HEK293T (cell line): ENCODE measurements around the gene DDN.

Experiments
- CTCF ChIA-PET: fragments of 350-600 bp; formaldehyde crosslinking; extraction: SDS; loops from one replicate; lab custom pipeline; 2021; ENCODE audit warnings: antibody characterized with exemption, inconsistent platforms; lab: Yijun Ruan, JAX
- POLR2A ChIA-PET: fragments of 350-600 bp; formaldehyde crosslinking; extraction: SDS; loops from one replicate; lab custom pipeline; 2020; ENCODE audit warnings: antibody characterized with exemption, inconsistent platforms; lab: Yijun Ruan, JAX
- DNase-seq: peaks from one replicate; pipeline ENCODE4 v3.0.0; 2012; ENCODE audit warnings: mixed read lengths; ENCODE audit errors: extremely low spot score
- ARNT ChIP-seq: fragments of 450-650 bp; IDR thresholded peaks from 2 replicates; pipeline ENCODE4 v1.6.1; 2017; ENCODE audit warnings: mild to moderate bottlenecking
- BHLHE40 ChIP-seq: fragments of 450-650 bp; IDR thresholded peaks from 2 replicates; pipeline ENCODE4 v1.6.1; 2016; ENCODE audit warnings: mild to moderate bottlenecking, moderate library complexity, borderline replicate concordance
- CTBP1 ChIP-seq: fragments of 450-650 bp; IDR thresholded peaks from 2 replicates; pipeline ENCODE4 v1.6.1; 2016; ENCODE audit warnings: borderline replicate concordance
- ELF4 ChIP-seq: fragments of 450-650 bp; IDR thresholded peaks from 2 replicates; pipeline ENCODE4 v1.6.1; 2017; ENCODE audit warnings: antibody characterized with exemption
- FOXA1 ChIP-seq: fragments of 450-650 bp; IDR thresholded peaks from 2 replicates; pipeline ENCODE4 v1.6.1; 2016; ENCODE audit warnings: mild to moderate bottlenecking
- FOXK2 ChIP-seq: fragments of 450-650 bp; IDR thresholded peaks from 2 replicates; pipeline ENCODE4 v1.6.1; 2016; ENCODE audit warnings: mild to moderate bottlenecking
- FOXM1 ChIP-seq: fragments of 450-650 bp; IDR thresholded peaks from 2 replicates; pipeline ENCODE4 v1.6.1; 2017; ENCODE audit warnings: mild to moderate bottlenecking, borderline replicate concordance
- HDGF ChIP-seq: fragments of 450-650 bp; IDR thresholded peaks from 2 replicates; pipeline ENCODE4 v1.6.1; 2017; ENCODE audit warnings: antibody characterized with exemption, borderline replicate concordance
- L3MBTL2 ChIP-seq: fragments of 450-650 bp; conservative IDR thresholded peaks from 2 replicates; pipeline ENCODE4 v1.6.1; 2016; ENCODE audit warnings: mild to moderate bottlenecking
- LEF1 ChIP-seq: fragments of 450-650 bp; IDR thresholded peaks from 2 replicates; pipeline ENCODE4 v1.6.1; 2017; ENCODE audit warnings: mild to moderate bottlenecking, borderline replicate concordance
- NFRKB ChIP-seq: fragments of 450-650 bp; IDR thresholded peaks from 2 replicates; pipeline ENCODE4 v1.6.1; 2016; ENCODE audit warnings: mild to moderate bottlenecking, moderate library complexity
- PKNOX1 ChIP-seq: fragments of 450-650 bp; IDR thresholded peaks from 2 replicates; pipeline ENCODE4 v1.6.1; 2016
- SP1 ChIP-seq: fragments of 450-650 bp; IDR thresholded peaks from 2 replicates; pipeline ENCODE4 v1.6.1; 2017
- SUZ12 ChIP-seq: fragments of 450-650 bp; IDR thresholded peaks from 2 replicates; pipeline ENCODE4 v1.6.1; 2016; ENCODE audit warnings: mild to moderate bottlenecking
- TARDBP ChIP-seq: fragments of 450-650 bp; IDR thresholded peaks from 2 replicates; pipeline ENCODE4 v1.6.1; 2016
- ZNF384 ChIP-seq: fragments of 450-650 bp; IDR thresholded peaks from 2 replicates; pipeline ENCODE4 v1.6.1; 2016

Gene DDN

GRCh38 chr12:49041881-49042484 lies 42.8 kb upstream of the DDN start:
- DNase-seq: no peak
- ChIA-PET CTCF (no interaction called here), POLR2A (interaction anchor here (0.6 kb wide), 1 partner anchor 8 kb away, joined by 3 read pairs; no protein-coding TSS in a partner anchor)
- no peak for TF ChIP-seq ZNF384
- TF ChIP-seq LEF1: no peak
- TF ChIP-seq ARNT: no peak
- TF ChIP-seq TARDBP: no peak
- TF ChIP-seq NFRKB: no peak
- TF ChIP-seq PKNOX1: no peak
- TF ChIP-seq HDGF: no peak
- no peak for TF ChIP-seq SUZ12
- TF ChIP-seq FOXM1: no peak
- no peak for TF ChIP-seq BHLHE40
- no peak for TF ChIP-seq L3MBTL2
- no peak for TF ChIP-seq ELF4

DNA sequence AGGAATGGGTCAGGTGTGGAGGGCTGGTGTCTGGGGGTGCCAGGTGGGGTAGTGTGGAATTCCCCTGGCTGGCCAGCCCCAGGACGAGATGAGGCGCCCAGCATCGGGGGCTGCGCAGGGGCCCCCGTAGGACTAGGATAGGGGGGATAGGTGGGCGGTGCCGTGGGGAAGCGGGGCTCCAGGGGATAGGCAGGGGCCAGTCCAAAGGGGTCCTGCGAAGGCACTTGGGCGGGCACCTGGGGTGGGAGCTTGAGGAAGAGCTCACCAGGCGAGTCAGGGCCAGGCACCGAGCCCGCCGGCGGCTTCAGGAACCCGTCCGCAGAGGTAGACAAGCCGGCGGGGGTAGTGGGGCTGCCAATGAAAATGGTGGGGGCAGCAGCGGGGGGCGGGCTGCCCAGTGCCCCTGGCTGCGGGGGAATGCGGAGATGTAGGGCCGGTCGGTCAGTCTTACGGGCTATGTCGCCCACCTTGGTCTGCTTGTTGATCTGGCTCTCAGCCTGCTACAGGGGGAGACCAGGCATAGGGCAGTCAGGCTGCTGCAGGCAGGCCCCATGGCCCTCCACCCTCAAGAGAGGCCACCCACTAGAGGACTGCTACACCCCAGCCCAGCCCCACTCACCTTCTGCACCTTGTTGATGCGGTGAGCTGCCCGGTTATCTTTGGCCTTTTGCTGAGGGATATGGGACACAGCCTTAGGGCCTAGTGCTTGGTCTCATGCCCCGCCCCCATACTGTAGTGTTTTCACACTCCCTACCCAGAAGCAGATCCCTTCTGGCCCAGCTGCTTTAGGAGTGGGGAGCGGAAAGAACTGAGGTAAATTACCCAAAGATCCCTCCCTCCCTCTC lies 42.1 kb upstream of the DDN start:
- no peak for DNase-seq
- ChIA-PET POLR2A (interaction anchor here (0.6 kb wide), 1 partner anchor 8 kb away, joined by 3 read pairs; no protein-coding TSS in a partner anchor), CTCF (no interaction called here)
- TF ChIP-seq FOXK2 (no peak), PKNOX1 (no peak), L3MBTL2 (no peak), ELF4 (no peak), ARNT (no peak), TARDBP (no peak), SP1 (no peak), FOXM1 (no peak), CTBP1 (no peak), SUZ12 (no peak), FOXA1 (no peak), BHLHE40 (no peak), HDGF (no peak)

- CTCF ChIA-PET: no interaction called here
- TF ChIP-seq SUZ12 (no peak), CTBP1 (no peak), BHLHE40 (no peak)
These were observed 41.2 kb upstream of the DDN start for GRCh38 chr12:49040364-49040855.

GRCh38 chr12:49039421-49040363 lies 40.5 kb upstream of the DDN start:
- POLR2A ChIA-PET: interaction anchor here (1.4 kb wide), 1 partner anchor 22 kb away, joined by 3 read pairs; no protein-coding TSS in a partner anchor
- DNase-seq: no peak
- CTCF ChIA-PET: interaction anchor here (1.1 to 1.5 kb wide), 2 partner anchors 8 to 52 kb away, joined by 3 read pairs; no protein-coding TSS in a partner anchor
- TF ChIP-seq BHLHE40 (no peak), TARDBP (no peak), CTBP1 (no peak)

More at GRCh38 chr12:49040364-49040855, 41.2 kb upstream of the DDN start:
- POLR2A ChIA-PET: interaction anchor here (1.4 kb wide), 1 partner anchor 23 kb away, joined by 3 read pairs; no protein-coding TSS in a partner anchor
- DNase-seq: no peak

DNA sequence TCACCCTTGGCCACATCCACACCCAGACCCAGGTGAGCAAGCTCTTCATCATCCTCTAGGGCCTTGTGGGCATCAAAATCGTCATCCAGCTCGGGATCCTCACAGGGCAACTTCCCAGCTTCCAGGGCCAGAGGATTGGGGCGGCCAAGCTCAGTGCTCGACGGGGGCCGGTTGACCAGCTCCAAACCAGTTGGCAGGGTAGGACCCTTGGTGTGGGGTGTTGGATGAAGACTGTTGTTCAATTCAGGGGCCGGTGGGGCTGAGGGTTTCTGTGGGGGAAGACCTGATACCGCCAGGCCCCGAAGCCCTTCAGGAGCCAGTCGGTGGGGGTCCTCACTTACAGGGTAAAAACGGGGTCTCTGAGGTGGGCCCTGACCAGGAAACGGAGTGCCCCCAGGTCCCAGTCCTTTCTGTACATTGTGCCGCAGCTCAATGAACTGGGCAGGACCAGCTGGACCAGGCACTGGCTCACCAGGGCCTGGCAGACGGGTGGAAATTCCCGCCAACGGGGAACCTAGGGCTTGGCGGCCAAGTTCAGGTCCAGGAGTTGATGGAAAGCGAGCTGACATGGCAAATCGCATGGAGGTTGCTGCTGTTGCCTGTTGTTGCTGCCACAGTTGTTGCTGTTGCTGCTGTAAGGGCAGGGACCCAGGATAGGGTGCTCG lies 39.2 kb upstream of the DDN start:
- TF ChIP-seq FOXA1 (no peak), LEF1 (no peak), FOXK2 (no peak), L3MBTL2 (no peak), CTBP1 (no peak), ELF4 (no peak), ARNT (no peak), HDGF (no peak), BHLHE40 (no peak), SUZ12 (no peak), SP1 (no peak), FOXM1 (no peak), NFRKB (no peak), ZNF384 (no peak), PKNOX1 (no peak)
- ChIA-PET POLR2A (interaction anchor here (0.6 to 1.5 kb wide), 2 partner anchors 19 to 21 kb away, joined by 3 read pairs; no protein-coding TSS in a partner anchor), CTCF (interaction anchor here (0.7 to 1.5 kb wide), 2 partner anchors 9 to 18 kb away, joined by 3 read pairs; no protein-coding TSS in a partner anchor)
- DNase-seq: no peak
